Activated CD4-positive, alpha-beta T cell treated with anti-CD3 and anti-CD28 coated beads for 36 hours (primary cell): ENCODE measurements around the gene CD7. TPM values are rescaled to one million over a fixed set of nuclear protein-coding genes. Genes with fewer than 3 reads are reported as not detected.
"Not testable (repeated sequence)": the region's sequence is repeated elsewhere in the genome, so short reads cannot be mapped to it uniquely, and the experiment has no call there.

Source experiments
- ATAC-seq: fragments of 200-7000 bp; cut with Tn5 transposase; one replicate; pipeline ENCODE4 v1.10.0; 2021; ENCODE audit warnings: mild to moderate bottlenecking, moderate library complexity
- CTCF ChIA-PET: fragments of 350-600 bp; sonication (Branson Sonifier 250); formaldehyde crosslinking; loops from one replicate; lab custom pipeline; 2021; ENCODE audit warnings: antibody characterized with exemption; lab: Charles Lee
- POLR2A ChIA-PET: fragments of 350-600 bp; sonication (Branson Sonifier 250); formaldehyde crosslinking; loops from one replicate; lab custom pipeline; 2021; ENCODE audit warnings: antibody characterized with exemption, inconsistent platforms; lab: Charles Lee
- DNase-seq: peaks from one replicate; pipeline ENCODE4 v3.0.0-alpha.2; 2020
- H3K27ac Mint-ChIP-seq: one replicate; pipeline ENCODE4 v1.8.0; 2021; ENCODE audit warnings: mixed read lengths
- H3K27me3 Mint-ChIP-seq: one replicate; pipeline ENCODE4 v1.8.0; 2021; ENCODE audit warnings: mixed read lengths
- H3K36me3 Mint-ChIP-seq: one replicate; pipeline ENCODE4 v1.8.0; 2021; ENCODE audit warnings: low read depth, mixed read lengths
- H3K4me1 Mint-ChIP-seq: one replicate; pipeline ENCODE4 v1.8.0; 2021; ENCODE audit warnings: mixed read lengths
- H3K4me3 Mint-ChIP-seq: one replicate; pipeline ENCODE4 v1.8.0; 2021; ENCODE audit warnings: mild to moderate bottlenecking, moderate library complexity, mixed read lengths
- H3K9me3 Mint-ChIP-seq: one replicate; pipeline ENCODE4 v1.8.0; 2021; ENCODE audit warnings: low read depth, mixed read lengths
- intact Hi-C, 2 experiments: fragments of 100-400 bp; cut with DNase I in 1 of 2; cut with micrococcal nuclease in 1 of 2; formaldehyde crosslinking; loops; one replicate each; pipeline versions ENCODE4 v1.14.2 to v1.15.1; 2022 to 2024; cut with DNase I, micrococcal nuclease
- total RNA-seq, 2 experiments: library from RNA; stranded (reverse); gene quantifications; one replicate each; pipeline ENCODE4 v1.2.3, GENCODE V29; 2021

The CD7 gene
- total RNA-seq, 2 experiments from 2014 or later: 614 to 725 TPM

- intact Hi-C loops: loop anchor here (5.0 kb wide), 2 partner anchors 197 to 412 kb away; no protein-coding TSS in a partner anchor
- ATAC-seq: no peak
Measured at GRCh38 chr17:82354804-82355308, 37.4 kb upstream of the CD7 start.

GRCh38 chr17:82353484-82353883 lies 36.1 kb upstream of the CD7 start:
- H3K4me3 Mint-ChIP-seq: no peak overlapping the region
- DNase-seq (peak; percentile 3), ATAC-seq (no peak)
- no peak overlapping the region for H3K27ac Mint-ChIP-seq
- CTCF ChIA-PET: interaction anchor here (0.7 to 1.3 kb wide), 2 partner anchors 13 to 64 kb away, joined by 3 read pairs; no protein-coding TSS in a partner anchor
- intact Hi-C loops: loop anchor here (5.0 kb wide), 2 partner anchors 199 to 414 kb away; no protein-coding TSS in a partner anchor
- no peaks in the 10 kb centered on the region for H3K36me3 Mint-ChIP-seq
- POLR2A ChIA-PET: no interaction called here
- no peaks in the 10 kb centered on the region for H3K9me3 Mint-ChIP-seq
- H3K27me3 Mint-ChIP-seq: peaks cover 9% of the 10 kb centered on the region
- peaks cover 4% of the 10 kb centered on the region for H3K4me1 Mint-ChIP-seq

More at GRCh38 chr17:82354804-82355308, 37.4 kb upstream of the CD7 start:
- Mint-ChIP-seq H3K4me3 (no peak overlapping the region), H3K36me3 (no peaks in the 10 kb centered on the region), H3K27ac (no peak overlapping the region), H3K4me1 (peaks cover 8% of the 10 kb centered on the region), H3K27me3 (peaks cover 12% of the 10 kb centered on the region), H3K9me3 (peaks cover 3% of the 10 kb centered on the region)
- POLR2A ChIA-PET: no interaction called here
- CTCF ChIA-PET: interaction anchor here (0.6 kb wide), 1 partner anchor 203 kb away, joined by 3 read pairs; no protein-coding TSS in a partner anchor
- no peak for DNase-seq

- Mint-ChIP-seq H3K9me3 (no peaks in the 10 kb centered on the region), H3K4me3 (no peak overlapping the region), H3K27ac (no peak overlapping the region), H3K27me3 (peaks cover 6% of the 10 kb centered on the region), H3K4me1 (no peaks in the 10 kb centered on the region), H3K36me3 (no peaks in the 10 kb centered on the region)
- peak; percentile 92 for ATAC-seq
- CTCF ChIA-PET: interaction anchor here (0.6 to 2.6 kb wide), 14 partner anchors 14 to 237 kb away, joined by 3 to 7 read pairs (median 4); partner anchors contain the start of gene HEXD
- DNase-seq: peak; percentile 92
- intact Hi-C loops: loop anchor here (1.0 to 5.0 kb wide), 6 partner anchors 62 to 415 kb away; no protein-coding TSS in a partner anchor
- POLR2A ChIA-PET: interaction anchor here (0.7 kb wide), 1 partner anchor 298 kb away, joined by 3 read pairs; no protein-coding TSS in a partner anchor
Measured at GRCh38 chr17:82351713-82352488, 34.5 kb upstream of the CD7 start.

GRCh38 chr17:82351254-82351712 lies 33.9 kb upstream of the CD7 start:
- ATAC-seq: no peak
- no peak overlapping the region for H3K27ac Mint-ChIP-seq
- H3K4me3 Mint-ChIP-seq: no peak overlapping the region
- peak; percentile 7 for DNase-seq
- CTCF ChIA-PET: interaction anchor here (0.7 to 2.6 kb wide), 8 partner anchors 15 to 125 kb away, joined by 3 to 7 read pairs (median 3); partner anchors contain the start of gene HEXD
- H3K9me3 Mint-ChIP-seq: no peaks in the 10 kb centered on the region
- H3K36me3 Mint-ChIP-seq: no peaks in the 10 kb centered on the region
- peaks cover 5% of the 10 kb centered on the region for H3K4me1 Mint-ChIP-seq
- POLR2A ChIA-PET: interaction anchor here (0.6 kb wide), 1 partner anchor 42 kb away, joined by 3 read pairs; no protein-coding TSS in a partner anchor
- intact Hi-C loops: loop anchor here (1.0 to 5.0 kb wide), 4 partner anchors 114 to 416 kb away; no protein-coding TSS in a partner anchor
- peaks cover 11% of the 10 kb centered on the region for H3K27me3 Mint-ChIP-seq

- peak; percentile 63 for ATAC-seq
- no peaks in the 10 kb centered on the region for H3K9me3 Mint-ChIP-seq
- peak; percentile 81 for DNase-seq
- intact Hi-C loops: loop anchor here (1.0 to 5.0 kb wide), 5 partner anchors 114 to 417 kb away; no protein-coding TSS in a partner anchor
- no peak overlapping the region for H3K4me3 Mint-ChIP-seq
- no peaks in the 10 kb centered on the region for H3K36me3 Mint-ChIP-seq
- CTCF ChIA-PET: interaction anchor here (0.6 to 2.6 kb wide), 11 partner anchors 8 to 230 kb away, joined by 3 to 7 read pairs (median 3); partner anchors contain the start of gene TEX19
- POLR2A ChIA-PET: interaction anchor here (0.6 kb wide), 1 partner anchor 41 kb away, joined by 3 read pairs; no protein-coding TSS in a partner anchor
- H3K27me3 Mint-ChIP-seq: peaks cover 10% of the 10 kb centered on the region
- peaks cover 6% of the 10 kb centered on the region for H3K4me1 Mint-ChIP-seq
- H3K27ac Mint-ChIP-seq: no peak overlapping the region
Measured at GRCh38 chr17:82350182-82351030, 33.0 kb upstream of the CD7 start.

- no peak for ATAC-seq
- Mint-ChIP-seq H3K36me3 (no peaks in the 10 kb centered on the region), H3K27ac (no peak overlapping the region), H3K4me1 (peaks cover 6% of the 10 kb centered on the region), H3K4me3 (no peak overlapping the region), H3K9me3 (no peaks in the 10 kb centered on the region), H3K27me3 (peaks cover 7% of the 10 kb centered on the region)
- intact Hi-C loops: no loop called here
- POLR2A ChIA-PET: no interaction called here
- peak; percentile 3 for DNase-seq
- CTCF ChIA-PET: interaction anchor here (0.6 to 1.4 kb wide), 5 partner anchors 75 to 231 kb away, joined by 3 to 5 read pairs (median 3); no protein-coding TSS in a partner anchor
Measured at GRCh38 chr17:82349287-82349701, 31.9 kb upstream of the CD7 start.

- Mint-ChIP-seq H3K36me3 (no peaks in the 10 kb centered on the region), H3K9me3 (no peaks in the 10 kb centered on the region), H3K4me3 (no peak overlapping the region), H3K27ac (no peak overlapping the region), H3K4me1 (peaks cover 6% of the 10 kb centered on the region), H3K27me3 (peaks cover 7% of the 10 kb centered on the region)
- ChIA-PET CTCF (interaction anchor here (0.6 kb wide), 2 partner anchors 14 to 234 kb away, joined by 3 read pairs; no protein-coding TSS in a partner anchor), POLR2A (no interaction called here)
- ATAC-seq: no peak
- intact Hi-C loops: no loop called here
- DNase-seq: no peak
Measured at GRCh38 chr17:82348866-82349265, 31.5 kb upstream of the CD7 start.

GRCh38 chr17:82348434-82348833 lies 31.0 kb upstream of the CD7 start:
- POLR2A ChIA-PET: no interaction called here
- no peak overlapping the region for H3K27ac Mint-ChIP-seq

GRCh38 chr17:82347994-82348393 lies 30.6 kb upstream of the CD7 start:
- POLR2A ChIA-PET, H3K36me3 Mint-ChIP-seq, H3K9me3 Mint-ChIP-seq, H3K4me1 Mint-ChIP-seq, intact Hi-C loops, H3K27me3 Mint-ChIP-seq, H3K4me3 Mint-ChIP-seq, ATAC-seq, CTCF ChIA-PET, DNase-seq, H3K27ac Mint-ChIP-seq: not testable (repeated sequence)

More at GRCh38 chr17:82348434-82348833, 31.0 kb upstream of the CD7 start:
- Mint-ChIP-seq H3K4me1 (peaks cover 6% of the 10 kb centered on the region), H3K36me3 (no peaks in the 10 kb centered on the region), H3K27me3 (peaks cover 7% of the 10 kb centered on the region), H3K4me3 (no peak overlapping the region), H3K9me3 (no peaks in the 10 kb centered on the region)
- CTCF ChIA-PET: interaction anchor here (0.6 kb wide), 2 partner anchors 14 to 235 kb away, joined by 3 read pairs; no protein-coding TSS in a partner anchor
- ATAC-seq (no peak), DNase-seq (peak; percentile 1)
- intact Hi-C loops: no loop called here
